HuH-7 (cell line): ENCODE data around the gene ADAM12.

ENCODE experiments used
- DNase-seq: peaks from one replicate; pipeline ENCODE4 v3.0.0; 2011; ENCODE audit warnings: low spot score

The ADAM12 gene

DNA sequence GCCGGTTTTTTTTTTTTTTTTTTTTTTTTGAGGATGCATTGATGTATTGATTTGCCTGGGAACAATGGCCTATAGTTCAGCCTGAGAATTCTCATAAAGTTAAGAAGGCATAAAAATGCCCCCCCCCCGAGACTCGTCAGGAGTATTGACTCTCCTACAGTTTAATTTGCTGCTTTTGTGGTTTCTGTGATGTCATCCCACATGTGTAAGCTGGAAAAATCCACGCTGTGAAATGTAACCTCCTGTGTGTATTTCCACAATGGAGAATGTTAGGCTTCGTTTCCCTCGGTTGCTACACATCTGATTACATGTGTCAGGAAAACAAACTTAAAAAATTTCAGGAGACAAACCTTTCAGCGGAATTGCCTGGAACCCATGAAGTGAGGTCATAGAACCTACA is 374.0 kb downstream of the ADAM12 start:
- no peak for DNase-seq

- no peak for DNase-seq
Observed at GRCh38 chr10:126013489-126014281, 374.6 kb downstream of the ADAM12 start.

- no peak for DNase-seq
Observed at GRCh38 chr10:126012485-126012884, 375.8 kb downstream of the ADAM12 start.

DNA sequence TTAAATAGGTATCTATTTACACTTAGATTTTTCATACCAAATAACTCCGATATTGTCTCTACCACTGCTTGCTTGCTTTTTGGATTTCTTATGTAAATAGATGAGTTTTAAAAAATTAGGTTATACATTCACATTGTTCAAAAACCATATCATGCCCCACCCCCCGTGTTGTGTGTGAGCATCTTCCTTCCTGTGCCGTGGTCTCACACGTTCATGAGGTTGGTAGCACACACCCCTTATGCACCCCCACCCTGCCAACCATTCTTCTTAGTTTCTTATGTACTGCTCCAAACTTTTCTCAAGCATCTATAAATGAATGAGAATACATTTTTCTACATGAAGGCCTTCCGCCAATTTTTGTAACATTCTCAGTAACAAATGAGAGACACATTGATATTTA is 376.3 kb downstream of the ADAM12 start:
- no peak for DNase-seq

GRCh38 chr10:126009650-126010049 is 378.6 kb downstream of the ADAM12 start:
- no peak for DNase-seq

GRCh38 chr10:126006906-126007305 is 381.4 kb downstream of the ADAM12 start:
- no peak for DNase-seq

DNA sequence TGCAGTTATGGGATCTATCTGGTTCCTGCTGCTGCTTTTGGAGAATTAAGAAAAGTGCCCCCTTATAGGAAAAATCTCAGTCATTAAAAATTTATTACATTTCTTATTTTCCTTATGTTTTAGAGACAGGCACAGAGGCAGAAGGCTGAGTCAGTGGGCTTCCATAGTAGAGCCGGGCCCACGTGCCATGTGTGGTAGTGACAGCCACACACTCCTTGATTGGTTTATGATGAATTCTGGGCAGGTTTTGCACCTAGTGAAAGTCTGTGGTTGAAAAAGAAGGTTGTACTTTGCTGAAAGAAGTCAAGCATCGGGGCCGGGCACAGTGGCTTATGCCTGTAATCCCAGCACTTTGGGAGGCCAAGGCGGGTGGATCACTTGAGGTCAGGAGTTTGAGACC is 382.0 kb downstream of the ADAM12 start:
- DNase-seq = no peak

DNA sequence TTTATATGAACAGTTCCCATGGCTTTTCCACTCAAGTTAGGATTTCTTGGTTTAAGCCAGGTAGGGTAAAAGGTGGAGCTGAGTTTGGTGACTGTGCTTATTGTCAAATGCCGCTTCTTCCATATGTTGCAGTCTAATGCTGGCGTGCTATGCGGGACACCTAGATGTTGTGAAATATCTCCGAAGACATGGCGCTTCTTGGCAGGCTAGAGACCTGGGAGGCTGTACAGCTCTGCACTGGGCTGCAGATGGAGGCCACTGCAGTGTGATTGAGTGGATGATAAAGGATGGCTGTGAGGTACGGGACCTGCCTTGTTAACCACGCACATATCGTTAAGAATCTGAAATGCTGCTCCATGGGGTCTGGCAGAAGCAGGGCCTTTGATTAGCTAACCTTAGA is 383.5 kb downstream of the ADAM12 start:
- no peak for DNase-seq

- DNase-seq = no peak
Observed at GRCh38 chr10:126001576-126001975, 386.7 kb downstream of the ADAM12 start.

GRCh38 chr10:125999694-126000093 is 388.6 kb downstream of the ADAM12 start:
- DNase-seq = no peak

- DNase-seq = no peak
Observed at GRCh38 chr10:125997586-125997985, 390.7 kb downstream of the ADAM12 start.

- DNase-seq = no peak
Observed at GRCh38 chr10:125995726-125996304, 392.5 kb downstream of the ADAM12 start.

GRCh38 chr10:125994601-125995000 is 393.7 kb downstream of the ADAM12 start:
- no peak for DNase-seq

DNA sequence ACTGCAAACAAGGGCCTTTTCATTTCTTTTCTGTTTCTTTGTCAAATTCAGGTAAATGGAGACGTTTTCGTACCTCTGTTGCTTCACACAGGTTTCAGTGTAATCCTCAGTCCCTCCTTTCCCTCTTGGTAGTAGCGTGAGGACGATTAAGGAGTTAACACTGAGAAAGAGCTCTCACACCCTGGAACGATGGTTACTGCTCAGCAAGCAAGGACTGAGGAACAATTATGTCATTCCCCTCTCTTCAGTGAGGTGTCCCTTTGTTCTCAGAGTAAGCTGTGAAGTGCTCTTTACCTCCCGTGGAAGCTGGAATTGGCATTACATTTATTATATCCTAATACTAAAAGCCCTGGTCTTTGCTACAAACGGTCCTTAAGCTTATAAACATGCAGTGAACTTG is 396.0 kb downstream of the ADAM12 start:
- DNase-seq = no peak

DNA sequence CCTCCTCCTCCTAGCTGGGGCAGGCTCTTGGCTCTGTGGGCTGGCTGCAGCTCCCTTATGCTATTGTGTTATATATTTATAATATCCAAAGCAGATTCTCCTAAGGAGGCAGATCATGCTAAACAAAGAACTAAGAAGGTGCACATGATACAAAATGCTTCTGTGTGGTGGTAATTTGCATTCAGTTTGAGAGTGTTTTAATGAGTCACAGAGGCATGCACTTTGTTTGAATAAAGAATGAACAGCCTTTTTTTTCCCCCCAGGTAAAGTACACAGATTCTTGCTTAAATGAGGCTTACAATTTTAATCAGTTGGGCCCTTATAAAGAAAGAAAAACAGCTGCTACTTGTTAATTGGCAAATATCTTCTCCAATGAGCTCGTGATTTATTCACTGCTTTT is 396.9 kb downstream of the ADAM12 start:
- DNase-seq = no peak

DNA sequence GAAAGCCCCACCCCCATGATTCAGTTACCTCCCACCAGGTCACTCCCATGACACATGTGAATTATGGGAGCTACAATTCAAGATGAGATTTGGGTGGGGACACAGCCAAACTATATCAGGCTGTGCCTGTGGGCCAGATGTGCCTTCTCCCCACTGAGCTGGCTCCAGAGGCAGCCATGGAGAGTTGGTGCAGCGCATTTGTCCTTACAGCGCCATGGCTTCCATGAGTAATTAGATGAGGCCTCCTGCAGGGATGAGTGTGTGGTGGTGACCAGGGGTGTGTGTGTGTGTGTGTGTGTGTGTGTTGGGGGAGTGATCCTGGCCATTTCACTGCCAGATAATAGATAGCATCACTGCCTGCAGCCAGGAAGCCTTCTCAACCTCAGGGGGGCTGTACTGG is 397.3 kb downstream of the ADAM12 start:
- no peak for DNase-seq

GRCh38 chr10:125989791-125990190 is 398.5 kb downstream of the ADAM12 start:
- no peak for DNase-seq

DNA sequence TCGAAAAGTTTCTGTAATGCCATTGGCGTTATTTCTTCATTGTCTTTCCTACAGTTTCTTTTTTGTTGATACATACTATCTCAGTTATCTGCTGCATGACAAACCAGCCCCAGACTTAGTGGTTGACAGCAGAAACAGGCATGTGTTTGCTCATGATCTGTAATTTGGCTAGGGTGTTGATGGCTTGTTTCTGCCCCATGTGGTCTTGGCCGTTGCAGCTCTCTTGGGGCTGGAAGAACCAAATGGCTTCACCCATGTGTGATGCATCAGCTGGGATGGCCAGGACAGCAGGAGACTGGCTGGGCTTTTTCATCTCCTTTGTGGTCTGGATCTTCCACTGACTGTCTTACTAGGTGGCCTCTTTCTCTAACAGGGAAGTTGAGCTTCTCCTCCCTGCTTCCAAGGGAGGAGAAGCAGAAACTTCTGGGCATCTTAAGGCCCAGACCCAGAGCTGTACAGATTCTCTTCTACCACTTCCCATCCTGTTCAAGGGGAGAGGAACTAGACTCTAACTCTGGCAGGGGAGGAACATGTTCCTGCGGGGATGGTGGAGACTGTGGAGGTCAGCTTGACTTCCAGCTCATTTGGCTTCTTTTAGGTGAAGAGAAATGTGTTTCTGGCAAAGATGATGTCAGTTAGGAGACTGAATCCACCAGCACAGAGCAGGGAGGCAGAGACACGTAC is 402.6 kb downstream of the ADAM12 start:
- DNase-seq = no peak

GRCh38 chr10:125984865-125985495 is 403.3 kb downstream of the ADAM12 start:
- DNase-seq = no peak

- DNase-seq = no peak
Observed at GRCh38 chr10:125984346-125984745, 403.9 kb downstream of the ADAM12 start.

- no peak for DNase-seq
Observed at GRCh38 chr10:125983656-125984055, 404.6 kb downstream of the ADAM12 start.

DNA sequence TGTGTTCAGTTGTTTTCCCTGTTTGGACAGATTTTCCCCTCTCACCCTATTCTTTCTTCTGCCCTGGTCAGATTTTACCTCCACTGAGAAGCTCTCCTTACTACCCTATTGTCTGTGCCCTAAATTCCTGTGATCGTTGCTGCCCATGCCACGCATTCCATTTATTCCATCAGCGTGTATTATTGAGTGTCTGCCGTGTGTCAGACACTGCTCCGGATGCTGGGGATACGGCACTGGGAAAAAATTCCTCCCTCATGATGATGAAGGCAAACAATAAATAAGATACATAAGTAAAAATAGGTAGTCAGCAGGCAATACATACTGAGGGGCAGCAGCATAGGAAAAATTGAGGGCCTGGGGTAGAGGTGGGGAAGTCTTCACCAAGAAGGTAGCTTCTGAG is 405.1 kb downstream of the ADAM12 start:
- no peak for DNase-seq
